ENCODE measurements around the gene POLQ.

- no peak for TF ChIP-seq CTCF (IDR thresholded peaks at IDR 0.05)
- no peak for TF ChIP-seq POLR2A (IDR thresholded peaks at IDR 0.05)
- no peak for TF ChIP-seq EP300 (IDR thresholded peaks at IDR 0.05)
- TF ChIP-seq POLR2AphosphoS5 (IDR thresholded peaks at IDR 0.05), result no peak
Measured at GRCh38 chr3:121566773-121567172, 21.0 kb upstream of the POLQ start.
